HEK293 (cell line): ENCODE results near the gene RRP7A.

Experiments
- ZBTB8A ChIP-seq: fragments of 450-650 bp; formaldehyde crosslinking; IDR thresholded peaks from 2 replicates; pipeline ENCODE4 v1.5.1; 2016; ENCODE audit warnings: missing biosample characterization, missing genetic modification characterization
- ZFP3 ChIP-seq: fragments of 450-650 bp; formaldehyde crosslinking; IDR thresholded peaks from 2 replicates; pipeline ENCODE4 v1.5.1; 2016; ENCODE audit warnings: low read depth, missing biosample characterization, missing genetic modification characterization
- ZNF175 ChIP-seq: fragments of 450-650 bp; formaldehyde crosslinking; IDR thresholded peaks from 2 replicates; pipeline ENCODE4 v1.5.1; 2016; ENCODE audit warnings: missing biosample characterization, missing genetic modification characterization
- ZNF24 ChIP-seq: fragments of 450-650 bp; formaldehyde crosslinking; IDR thresholded peaks from 2 replicates; pipeline ENCODE4 v1.5.1; 2016; ENCODE audit warnings: missing biosample characterization, missing genetic modification characterization
- ZNF274 ChIP-seq, 2 experiments: fragments of 200-500 bp in 1 of 2; fragments of 450-650 bp in 1 of 2; sonication (Bioruptor generic) in 1 of 2; formaldehyde crosslinking in 1 of 2; IDR thresholded peaks; 2 replicates each; pipeline versions ENCODE4 v1.5.1 to v1.6.1; 2014 to 2016; ENCODE audit warnings: borderline replicate concordance in 1 of 2, inconsistent platforms in 1 of 2, low read length in 1 of 2, missing biosample characterization in 1 of 2, missing genetic modification characterization in 1 of 2
- ZNF785 ChIP-seq: fragments of 450-650 bp; formaldehyde crosslinking; IDR thresholded peaks from 2 replicates; pipeline ENCODE4 v1.5.1; 2016; ENCODE audit warnings: missing biosample characterization, missing genetic modification characterization
- TF ChIP-seq, protein P1 (sequence below): fragments of 450-650 bp; formaldehyde crosslinking; conservative IDR thresholded peaks from 2 replicates; pipeline ENCODE4 v1.5.1; 2016; ENCODE audit warnings: low read depth, missing biosample characterization, missing genetic modification characterization
- TF ChIP-seq, protein P2 (sequence below): fragments of 450-650 bp; formaldehyde crosslinking; IDR thresholded peaks from 2 replicates; pipeline ENCODE4 v1.5.1; 2016; ENCODE audit warnings: missing biosample characterization, missing genetic modification characterization
- TF ChIP-seq, protein P3 (sequence below): fragments of 450-650 bp; formaldehyde crosslinking; conservative IDR thresholded peaks from 2 replicates; pipeline ENCODE4 v1.5.1; 2016; ENCODE audit warnings: low read depth, missing biosample characterization, missing genetic modification characterization
- TF ChIP-seq, protein P4 (sequence below): sonication (generic); formaldehyde crosslinking; IDR thresholded peaks from 2 replicates; pipeline ENCODE4 v1.8.1; 2022; ENCODE audit warnings: mild to moderate bottlenecking, moderate library complexity, missing genetic modification reagents
- TF ChIP-seq, protein P5 (sequence below): fragments of 450-650 bp; formaldehyde crosslinking; IDR thresholded peaks from 2 replicates; pipeline ENCODE4 v1.5.1; 2016; ENCODE audit warnings: missing biosample characterization, missing genetic modification characterization

DNA sequence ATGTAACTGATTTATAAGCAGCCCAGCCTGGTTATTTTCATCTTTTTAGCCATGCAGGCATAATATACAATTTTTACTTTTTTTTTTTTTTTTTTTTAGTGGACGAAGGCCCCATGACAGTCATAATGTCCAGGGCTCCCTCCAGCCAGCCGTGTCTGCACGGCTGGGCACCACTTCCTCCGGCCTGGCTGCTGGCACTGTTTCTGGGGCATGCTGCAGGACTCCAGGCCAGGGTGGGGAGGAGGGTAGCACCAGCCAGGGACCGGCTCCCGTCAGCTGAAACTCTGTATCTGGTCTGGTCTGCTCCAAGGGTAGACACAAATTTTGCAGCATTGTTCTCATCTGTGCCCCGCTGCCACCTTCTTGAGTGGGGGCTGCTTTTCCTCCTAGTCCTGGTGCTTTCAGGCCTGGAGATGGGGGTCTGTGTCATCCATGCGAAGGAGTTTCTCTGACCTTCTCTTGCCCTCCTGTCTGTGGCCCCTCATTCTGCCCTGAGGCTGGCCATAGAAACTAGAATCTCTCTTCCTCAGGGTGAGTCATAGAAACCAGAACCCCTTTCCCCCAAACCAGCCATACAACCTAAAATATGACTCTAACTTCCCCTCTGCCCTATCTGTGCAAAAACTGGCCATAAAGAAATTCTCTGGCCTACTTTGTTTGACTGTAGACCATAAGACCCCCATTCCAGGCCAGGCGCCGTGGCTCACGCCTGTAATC is 9.2 kb upstream of the RRP7A start:
- TF ChIP-seq, protein P1, sequence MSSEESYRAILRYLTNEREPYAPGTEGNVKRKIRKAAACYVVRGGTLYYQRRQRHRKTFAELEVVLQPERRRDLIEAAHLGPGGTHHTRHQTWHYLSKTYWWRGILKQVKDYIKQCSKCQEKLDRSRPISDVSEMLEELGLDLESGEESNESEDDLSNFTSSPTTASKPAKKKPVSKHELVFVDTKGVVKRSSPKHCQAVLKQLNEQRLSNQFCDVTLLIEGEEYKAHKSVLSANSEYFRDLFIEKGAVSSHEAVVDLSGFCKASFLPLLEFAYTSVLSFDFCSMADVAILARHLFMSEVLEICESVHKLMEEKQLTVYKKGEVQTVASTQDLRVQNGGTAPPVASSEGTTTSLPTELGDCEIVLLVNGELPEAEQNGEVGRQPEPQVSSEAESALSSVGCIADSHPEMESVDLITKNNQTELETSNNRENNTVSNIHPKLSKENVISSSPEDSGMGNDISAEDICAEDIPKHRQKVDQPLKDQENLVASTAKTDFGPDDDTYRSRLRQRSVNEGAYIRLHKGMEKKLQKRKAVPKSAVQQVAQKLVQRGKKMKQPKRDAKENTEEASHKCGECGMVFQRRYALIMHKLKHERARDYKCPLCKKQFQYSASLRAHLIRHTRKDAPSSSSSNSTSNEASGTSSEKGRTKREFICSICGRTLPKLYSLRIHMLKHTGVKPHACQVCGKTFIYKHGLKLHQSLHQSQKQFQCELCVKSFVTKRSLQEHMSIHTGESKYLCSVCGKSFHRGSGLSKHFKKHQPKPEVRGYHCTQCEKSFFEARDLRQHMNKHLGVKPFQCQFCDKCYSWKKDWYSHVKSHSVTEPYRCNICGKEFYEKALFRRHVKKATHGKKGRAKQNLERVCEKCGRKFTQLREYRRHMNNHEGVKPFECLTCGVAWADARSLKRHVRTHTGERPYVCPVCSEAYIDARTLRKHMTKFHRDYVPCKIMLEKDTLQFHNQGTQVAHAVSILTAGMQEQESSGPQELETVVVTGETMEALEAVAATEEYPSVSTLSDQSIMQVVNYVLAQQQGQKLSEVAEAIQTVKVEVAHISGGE, result no peak
- TF ChIP-seq ZNF274 (IDR thresholded peaks at IDR 0.05; ENCODE audit: low read length) (no peak), ZNF274 (tag by site-specific recombination; IDR thresholded peaks at IDR 0.05; ENCODE audit: borderline replicate concordance) (no peak), ZFP3 (no peak), ZNF24 (tag by site-specific recombination) (no peak), ZBTB8A (tag by site-specific recombination) (no peak), ZNF785 (tag by site-specific recombination) (no peak), ZNF175 (tag by site-specific recombination) (no peak)
- TF ChIP-seq, protein P2, sequence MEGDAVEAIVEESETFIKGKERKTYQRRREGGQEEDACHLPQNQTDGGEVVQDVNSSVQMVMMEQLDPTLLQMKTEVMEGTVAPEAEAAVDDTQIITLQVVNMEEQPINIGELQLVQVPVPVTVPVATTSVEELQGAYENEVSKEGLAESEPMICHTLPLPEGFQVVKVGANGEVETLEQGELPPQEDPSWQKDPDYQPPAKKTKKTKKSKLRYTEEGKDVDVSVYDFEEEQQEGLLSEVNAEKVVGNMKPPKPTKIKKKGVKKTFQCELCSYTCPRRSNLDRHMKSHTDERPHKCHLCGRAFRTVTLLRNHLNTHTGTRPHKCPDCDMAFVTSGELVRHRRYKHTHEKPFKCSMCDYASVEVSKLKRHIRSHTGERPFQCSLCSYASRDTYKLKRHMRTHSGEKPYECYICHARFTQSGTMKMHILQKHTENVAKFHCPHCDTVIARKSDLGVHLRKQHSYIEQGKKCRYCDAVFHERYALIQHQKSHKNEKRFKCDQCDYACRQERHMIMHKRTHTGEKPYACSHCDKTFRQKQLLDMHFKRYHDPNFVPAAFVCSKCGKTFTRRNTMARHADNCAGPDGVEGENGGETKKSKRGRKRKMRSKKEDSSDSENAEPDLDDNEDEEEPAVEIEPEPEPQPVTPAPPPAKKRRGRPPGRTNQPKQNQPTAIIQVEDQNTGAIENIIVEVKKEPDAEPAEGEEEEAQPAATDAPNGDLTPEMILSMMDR, result no peak
- TF ChIP-seq, protein P3, sequence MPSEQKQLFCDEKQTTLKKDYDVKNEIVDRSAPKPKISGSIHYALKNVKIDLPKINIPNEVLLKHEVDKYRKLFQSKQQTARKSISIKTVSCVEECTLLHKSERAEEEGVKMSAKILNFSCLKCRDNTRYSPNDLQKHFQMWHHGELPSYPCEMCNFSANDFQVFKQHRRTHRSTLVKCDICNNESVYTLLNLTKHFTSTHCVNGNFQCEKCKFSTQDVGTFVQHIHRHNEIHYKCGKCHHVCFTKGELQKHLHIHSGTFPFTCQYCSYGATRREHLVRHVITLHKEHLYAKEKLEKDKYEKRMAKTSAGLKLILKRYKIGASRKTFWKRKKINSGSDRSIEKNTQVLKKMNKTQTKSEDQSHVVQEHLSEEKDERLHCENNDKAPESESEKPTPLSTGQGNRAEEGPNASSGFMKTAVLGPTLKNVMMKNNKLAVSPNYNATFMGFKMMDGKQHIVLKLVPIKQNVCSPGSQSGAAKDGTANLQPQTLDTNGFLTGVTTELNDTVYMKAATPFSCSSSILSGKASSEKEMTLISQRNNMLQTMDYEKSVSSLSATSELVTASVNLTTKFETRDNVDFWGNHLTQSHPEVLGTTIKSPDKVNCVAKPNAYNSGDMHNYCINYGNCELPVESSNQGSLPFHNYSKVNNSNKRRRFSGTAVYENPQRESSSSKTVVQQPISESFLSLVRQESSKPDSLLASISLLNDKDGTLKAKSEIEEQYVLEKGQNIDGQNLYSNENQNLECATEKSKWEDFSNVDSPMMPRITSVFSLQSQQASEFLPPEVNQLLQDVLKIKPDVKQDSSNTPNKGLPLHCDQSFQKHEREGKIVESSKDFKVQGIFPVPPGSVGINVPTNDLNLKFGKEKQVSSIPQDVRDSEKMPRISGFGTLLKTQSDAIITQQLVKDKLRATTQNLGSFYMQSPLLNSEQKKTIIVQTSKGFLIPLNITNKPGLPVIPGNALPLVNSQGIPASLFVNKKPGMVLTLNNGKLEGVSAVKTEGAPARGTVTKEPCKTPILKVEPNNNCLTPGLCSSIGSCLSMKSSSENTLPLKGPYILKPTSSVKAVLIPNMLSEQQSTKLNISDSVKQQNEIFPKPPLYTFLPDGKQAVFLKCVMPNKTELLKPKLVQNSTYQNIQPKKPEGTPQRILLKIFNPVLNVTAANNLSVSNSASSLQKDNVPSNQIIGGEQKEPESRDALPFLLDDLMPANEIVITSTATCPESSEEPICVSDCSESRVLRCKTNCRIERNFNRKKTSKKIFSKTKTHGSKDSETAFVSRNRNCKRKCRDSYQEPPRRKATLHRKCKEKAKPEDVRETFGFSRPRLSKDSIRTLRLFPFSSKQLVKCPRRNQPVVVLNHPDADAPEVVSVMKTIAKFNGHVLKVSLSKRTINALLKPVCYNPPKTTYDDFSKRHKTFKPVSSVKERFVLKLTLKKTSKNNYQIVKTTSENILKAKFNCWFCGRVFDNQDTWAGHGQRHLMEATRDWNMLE, result no peak
- TF ChIP-seq, protein P4, sequence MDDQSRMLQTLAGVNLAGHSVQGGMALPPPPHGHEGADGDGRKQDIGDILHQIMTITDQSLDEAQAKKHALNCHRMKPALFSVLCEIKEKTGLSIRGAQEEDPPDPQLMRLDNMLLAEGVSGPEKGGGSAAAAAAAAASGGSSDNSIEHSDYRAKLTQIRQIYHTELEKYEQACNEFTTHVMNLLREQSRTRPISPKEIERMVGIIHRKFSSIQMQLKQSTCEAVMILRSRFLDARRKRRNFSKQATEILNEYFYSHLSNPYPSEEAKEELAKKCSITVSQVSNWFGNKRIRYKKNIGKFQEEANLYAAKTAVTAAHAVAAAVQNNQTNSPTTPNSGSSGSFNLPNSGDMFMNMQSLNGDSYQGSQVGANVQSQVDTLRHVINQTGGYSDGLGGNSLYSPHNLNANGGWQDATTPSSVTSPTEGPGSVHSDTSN, result no peak
- TF ChIP-seq, protein P5, sequence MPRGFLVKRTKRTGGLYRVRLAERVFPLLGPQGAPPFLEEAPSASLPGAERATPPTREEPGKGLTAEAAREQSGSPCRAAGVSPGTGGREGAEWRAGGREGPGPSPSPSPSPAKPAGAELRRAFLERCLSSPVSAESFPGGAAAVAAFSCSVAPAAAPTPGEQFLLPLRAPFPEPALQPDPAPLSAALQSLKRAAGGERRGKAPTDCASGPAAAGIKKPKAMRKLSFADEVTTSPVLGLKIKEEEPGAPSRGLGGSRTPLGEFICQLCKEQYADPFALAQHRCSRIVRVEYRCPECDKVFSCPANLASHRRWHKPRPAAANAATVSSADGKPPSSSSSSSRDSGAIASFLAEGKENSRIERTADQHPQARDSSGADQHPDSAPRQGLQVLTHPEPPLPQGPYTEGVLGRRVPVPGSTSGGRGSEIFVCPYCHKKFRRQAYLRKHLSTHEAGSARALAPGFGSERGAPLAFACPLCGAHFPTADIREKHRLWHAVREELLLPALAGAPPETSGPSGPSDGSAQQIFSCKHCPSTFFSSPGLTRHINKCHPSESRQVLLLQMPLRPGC (tag by site-specific recombination), result no peak
